BE2C (cell line): ENCODE data around the gene EFCAB8.

ENCODE experiments used
- DNase-seq: peaks from one replicate; pipeline ENCODE4 v3.0.0-alpha.2; 2020
- H3K27me3 ChIP-seq: fragments of 250-450 bp; sonication (Bioruptor Pico); 2 replicates; pipeline ENCODE4 v1.5.1; 2020; ENCODE audit warnings: mild to moderate bottlenecking
- H3K36me3 ChIP-seq: fragments of 250-450 bp; sonication (Bioruptor Pico); 2 replicates; pipeline ENCODE4 v1.5.1; 2020; ENCODE audit warnings: mild to moderate bottlenecking
- H3K4me1 ChIP-seq: fragments of 250-450 bp; sonication (Bioruptor Pico); 2 replicates; pipeline ENCODE4 v1.5.1; 2020
- H3K4me3 ChIP-seq: 2 replicates; pipeline ENCODE4 v1.5.1; 2011; ENCODE audit warnings: low read depth, low read length
- H3K9me3 ChIP-seq: fragments of 250-450 bp; sonication (Bioruptor Pico); 2 replicates; pipeline ENCODE4 v1.5.1; 2020
- TF ChIP-seq, protein P1 (sequence below): IDR thresholded peaks from 2 replicates; pipeline ENCODE4 v1.5.1; 2012; ENCODE audit warnings: mild to moderate bottlenecking, low read depth, low read length

The EFCAB8 gene

DNA sequence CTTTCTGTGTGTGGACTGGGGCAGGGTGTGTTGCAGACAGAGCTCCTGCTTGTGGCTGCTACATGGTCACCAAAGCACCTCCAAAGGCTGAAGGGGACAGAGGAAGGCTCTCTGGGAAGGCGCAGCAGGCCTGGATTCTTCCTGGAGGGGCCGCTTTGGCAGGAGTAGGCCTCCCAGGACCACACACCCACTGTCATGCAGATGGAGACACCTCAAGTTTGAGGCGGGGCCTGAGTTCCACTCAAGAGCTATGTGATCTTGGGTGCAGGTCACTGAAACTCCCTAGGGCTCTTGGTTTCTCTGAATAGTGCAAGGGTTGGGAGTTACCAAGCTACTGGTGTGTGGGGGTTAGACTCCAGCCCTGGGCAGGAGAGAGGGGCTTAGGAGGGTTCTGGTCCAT lies 27.9 kb downstream of the EFCAB8 start:
- Histone ChIP-seq H3K27me3 (no peaks in the 10 kb centered on the region), H3K4me1 (no peaks in the 10 kb centered on the region; the same call in 1 of the 2 replicates), H3K36me3 (no peaks in the 10 kb centered on the region), H3K9me3 (no peaks in the 10 kb centered on the region), H3K4me3 (no peak overlapping the region)
- DNase-seq = no peak
- TF ChIP-seq, protein P1, sequence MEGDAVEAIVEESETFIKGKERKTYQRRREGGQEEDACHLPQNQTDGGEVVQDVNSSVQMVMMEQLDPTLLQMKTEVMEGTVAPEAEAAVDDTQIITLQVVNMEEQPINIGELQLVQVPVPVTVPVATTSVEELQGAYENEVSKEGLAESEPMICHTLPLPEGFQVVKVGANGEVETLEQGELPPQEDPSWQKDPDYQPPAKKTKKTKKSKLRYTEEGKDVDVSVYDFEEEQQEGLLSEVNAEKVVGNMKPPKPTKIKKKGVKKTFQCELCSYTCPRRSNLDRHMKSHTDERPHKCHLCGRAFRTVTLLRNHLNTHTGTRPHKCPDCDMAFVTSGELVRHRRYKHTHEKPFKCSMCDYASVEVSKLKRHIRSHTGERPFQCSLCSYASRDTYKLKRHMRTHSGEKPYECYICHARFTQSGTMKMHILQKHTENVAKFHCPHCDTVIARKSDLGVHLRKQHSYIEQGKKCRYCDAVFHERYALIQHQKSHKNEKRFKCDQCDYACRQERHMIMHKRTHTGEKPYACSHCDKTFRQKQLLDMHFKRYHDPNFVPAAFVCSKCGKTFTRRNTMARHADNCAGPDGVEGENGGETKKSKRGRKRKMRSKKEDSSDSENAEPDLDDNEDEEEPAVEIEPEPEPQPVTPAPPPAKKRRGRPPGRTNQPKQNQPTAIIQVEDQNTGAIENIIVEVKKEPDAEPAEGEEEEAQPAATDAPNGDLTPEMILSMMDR = no peak

GRCh38 chr20:32887492-32887891 lies 28.8 kb downstream of the EFCAB8 start:
- TF ChIP-seq, protein P1 = no peak
- H3K36me3 ChIP-seq = no peaks in the 10 kb centered on the region
- no peak overlapping the region for H3K4me3 ChIP-seq
- H3K27me3 ChIP-seq = no peaks in the 10 kb centered on the region
- no peak for DNase-seq
- H3K9me3 ChIP-seq = no peaks in the 10 kb centered on the region
- H3K4me1 ChIP-seq = no peaks in the 10 kb centered on the region; the same call in 1 of the 2 replicates

- Histone ChIP-seq H3K36me3 (no peaks in the 10 kb centered on the region), H3K4me3 (no peak overlapping the region), H3K4me1 (no peaks in the 10 kb centered on the region; the same call in 1 of the 2 replicates), H3K9me3 (no peaks in the 10 kb centered on the region), H3K27me3 (no peaks in the 10 kb centered on the region)
- DNase-seq = no peak
- TF ChIP-seq, protein P1 = no peak
These were observed 29.9 kb downstream of the EFCAB8 start for GRCh38 chr20:32888636-32889035.

GRCh38 chr20:32889281-32889680 lies 30.6 kb downstream of the EFCAB8 start:
- H3K4me1 ChIP-seq = no peaks in the 10 kb centered on the region; the same call in 1 of the 2 replicates
- H3K27me3 ChIP-seq = no peaks in the 10 kb centered on the region
- peak; percentile 62 for DNase-seq
- TF ChIP-seq, protein P1 = no peak
- no peaks in the 10 kb centered on the region for H3K9me3 ChIP-seq
- no peaks in the 10 kb centered on the region for H3K36me3 ChIP-seq
- no peak overlapping the region for H3K4me3 ChIP-seq

DNA sequence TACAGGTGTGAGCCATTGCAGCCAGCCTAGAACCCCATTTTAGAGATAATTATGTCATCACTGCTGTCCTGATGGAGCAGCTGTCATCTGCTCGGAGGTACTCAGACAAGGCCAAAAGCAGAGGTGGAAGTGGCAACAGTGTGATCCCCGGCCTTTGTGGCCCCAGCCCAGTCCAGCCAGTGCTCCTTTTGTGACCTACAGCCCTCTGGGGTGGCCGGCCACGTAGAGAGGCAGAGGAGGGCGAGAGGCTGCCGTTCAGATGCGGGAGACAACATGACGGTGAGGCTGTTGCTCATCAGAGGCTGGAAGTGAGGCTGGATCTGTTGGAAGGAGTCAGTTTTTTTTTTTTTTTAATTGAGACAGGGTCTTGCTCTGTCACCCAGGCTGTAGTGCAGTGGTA lies 32.8 kb downstream of the EFCAB8 start:
- TF ChIP-seq, protein P1 = no peak
- Histone ChIP-seq H3K27me3 (no peaks in the 10 kb centered on the region), H3K4me1 (no peaks in the 10 kb centered on the region; the same call in 1 of the 2 replicates)

GRCh38 chr20:32891926-32892660 lies 33.4 kb downstream of the EFCAB8 start:
- TF ChIP-seq, protein P1 = no peak
- no peaks in the 10 kb centered on the region for H3K27me3 ChIP-seq
- DNase-seq = no peak
- H3K9me3 ChIP-seq = no peaks in the 10 kb centered on the region
- H3K4me3 ChIP-seq = no peak overlapping the region
- no peaks in the 10 kb centered on the region for H3K36me3 ChIP-seq
- no peaks in the 10 kb centered on the region; the same call in 1 of the 2 replicates for H3K4me1 ChIP-seq

More for the DNA sequence above, 32.8 kb downstream of the EFCAB8 start:
- DNase-seq = no peak
- no peak overlapping the region for H3K4me3 ChIP-seq
- H3K36me3 ChIP-seq = no peaks in the 10 kb centered on the region
- H3K9me3 ChIP-seq = no peaks in the 10 kb centered on the region
